ENCODE measurements around the gene RAPGEF1. TPM values are rescaled to one million over a fixed set of nuclear protein-coding genes. Genes with fewer than 3 reads are reported as not detected.
A peak's percentile ranks its signal among the peaks of the same experiment; 100 is the strongest.

The RAPGEF1 gene
- total RNA-seq, 1 experiment from 2014 or later = 55.6 TPM

DNA sequence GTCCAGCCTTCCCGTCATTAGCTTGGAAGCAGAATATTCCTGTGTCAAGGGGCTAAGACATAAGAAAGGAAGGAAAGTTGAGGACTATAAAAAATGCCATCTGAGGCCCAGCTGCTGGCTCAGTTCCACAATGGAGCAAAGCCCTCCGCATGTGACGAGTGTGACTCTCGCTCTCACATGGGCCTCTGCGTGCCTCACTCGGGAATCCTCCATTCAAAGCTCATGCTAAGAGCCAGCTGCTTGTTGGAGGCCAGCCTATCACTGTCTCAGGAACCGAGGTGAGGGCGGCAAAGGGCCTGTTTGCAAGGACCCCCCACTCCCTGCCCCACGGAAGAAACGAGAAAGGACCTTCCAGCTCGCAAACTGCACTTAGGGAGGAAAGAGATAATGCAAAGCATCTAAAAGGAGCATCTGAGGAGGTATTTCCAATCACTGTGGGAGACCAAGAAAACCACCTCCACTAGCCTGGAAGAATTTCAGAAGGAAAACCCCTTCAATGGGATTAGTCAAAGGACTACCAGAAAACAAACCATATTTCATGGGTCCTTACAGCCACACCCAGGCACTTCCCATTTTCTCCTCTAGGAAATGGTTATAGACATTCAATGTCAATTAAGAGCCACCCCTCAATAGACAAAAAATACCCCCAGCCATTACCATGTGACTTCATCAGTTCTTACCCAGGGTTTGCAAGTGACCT, 99.3 kb downstream of the RAPGEF1 start:
- no peaks in the 10 kb centered on the region for H4K20me1 ChIP-seq (ENCODE audit: control insufficient read depth, insufficient read depth, insufficient read length)
- H3K56ac ChIP-seq (ENCODE audit: insufficient read length, low read depth, low read length) = no peak overlapping the region
- H3K4me3 Mint-ChIP-seq = no peak overlapping the region
- no peak overlapping the region for H3K4ac ChIP-seq (ENCODE audit: low read depth, low read length)
- H3K23ac ChIP-seq (ENCODE audit: insufficient read length, low read depth, low read length) = no peak overlapping the region
- TF ChIP-seq, protein P1, sequence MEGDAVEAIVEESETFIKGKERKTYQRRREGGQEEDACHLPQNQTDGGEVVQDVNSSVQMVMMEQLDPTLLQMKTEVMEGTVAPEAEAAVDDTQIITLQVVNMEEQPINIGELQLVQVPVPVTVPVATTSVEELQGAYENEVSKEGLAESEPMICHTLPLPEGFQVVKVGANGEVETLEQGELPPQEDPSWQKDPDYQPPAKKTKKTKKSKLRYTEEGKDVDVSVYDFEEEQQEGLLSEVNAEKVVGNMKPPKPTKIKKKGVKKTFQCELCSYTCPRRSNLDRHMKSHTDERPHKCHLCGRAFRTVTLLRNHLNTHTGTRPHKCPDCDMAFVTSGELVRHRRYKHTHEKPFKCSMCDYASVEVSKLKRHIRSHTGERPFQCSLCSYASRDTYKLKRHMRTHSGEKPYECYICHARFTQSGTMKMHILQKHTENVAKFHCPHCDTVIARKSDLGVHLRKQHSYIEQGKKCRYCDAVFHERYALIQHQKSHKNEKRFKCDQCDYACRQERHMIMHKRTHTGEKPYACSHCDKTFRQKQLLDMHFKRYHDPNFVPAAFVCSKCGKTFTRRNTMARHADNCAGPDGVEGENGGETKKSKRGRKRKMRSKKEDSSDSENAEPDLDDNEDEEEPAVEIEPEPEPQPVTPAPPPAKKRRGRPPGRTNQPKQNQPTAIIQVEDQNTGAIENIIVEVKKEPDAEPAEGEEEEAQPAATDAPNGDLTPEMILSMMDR (conservative IDR thresholded peaks at IDR 0.05) = no peak
- no peak overlapping the region for H3K14ac ChIP-seq (ENCODE audit: insufficient read depth, low read length)
- no peaks in the 10 kb centered on the region for H3K79me1 ChIP-seq (ENCODE audit: insufficient read depth, low read depth, low read length, poor library complexity, severe bottlenecking)
- peaks cover 3% of the 10 kb centered on the region; the same call in 1 of the 2 replicates for H3K4me1 ChIP-seq (ENCODE audit: insufficient read depth, low read length)
- H3K9ac ChIP-seq (ENCODE audit: extremely low read depth, insufficient read length, low read length) = no peak overlapping the region
- H4K91ac ChIP-seq (ENCODE audit: insufficient read length, low read depth, low read length) = no peak overlapping the region
- H3K27ac Mint-ChIP-seq = 0 out of 7 replicates have a peak overlapping the region, but pooled peaks of 1 of the 3 experiments have one; percentile 34
- no peak for DNase-seq
- no peaks in the 10 kb centered on the region for H3K9me3 ChIP-seq (ENCODE audit: control insufficient read depth, low read depth, low read length)
- H3K36me3 Mint-ChIP-seq (ENCODE audit: insufficient read depth in 1 of 3, low read depth in 3 of 3) = peaks cover 3 to 14% (median 10%) of the 10 kb centered on the region in 3 experiments; a peak in 6 of 7 replicates
- no peak overlapping the region for H4K5ac ChIP-seq (ENCODE audit: insufficient read length, low read depth, low read length)
- no peaks in the 10 kb centered on the region for H3K27me3 ChIP-seq (ENCODE audit: insufficient read depth, low read length)
- H3K18ac ChIP-seq (ENCODE audit: insufficient read length, low read depth, low read length) = no peak overlapping the region
- peaks cover 28 to 30% of the 10 kb centered on the region in 2 experiments for H3K4me1 Mint-ChIP-seq
- no peak overlapping the region for H3K4me2 ChIP-seq (ENCODE audit: insufficient read depth, insufficient read length, low read length)
- no peak overlapping the region for H2AK5ac ChIP-seq (ENCODE audit: insufficient read length, low read length)
- H2BK12ac ChIP-seq (ENCODE audit: insufficient read length, low read depth, low read length) = no peak overlapping the region
- no peak overlapping the region for H2BK5ac ChIP-seq (ENCODE audit: insufficient read length, low read length)
- no peaks in the 10 kb centered on the region for H3K9me3 Mint-ChIP-seq
- H2BK15ac ChIP-seq (ENCODE audit: low read depth, low read length) = no peak overlapping the region
- no peak overlapping the region for H2AFZ ChIP-seq (ENCODE audit: low read length)
- H4K8ac ChIP-seq (replicated peaks; ENCODE audit: insufficient read length, low read depth, low read length) = no peak overlapping the region
- H3K27me3 Mint-ChIP-seq (ENCODE audit: low read depth) = no peaks in the 10 kb centered on the region
- no peak overlapping the region for H2BK20ac ChIP-seq (ENCODE audit: low read depth, low read length, poor library complexity, severe bottlenecking)
- WGBS (ENCODE audit: extremely low coverage, insufficient read length, low lambda C conversion rate) = no CpG with 5 or more reads among the region's 11 CpGs
- no peaks in the 10 kb centered on the region for H3K23me2 ChIP-seq (ENCODE audit: insufficient read length, low read depth, low read length, poor library complexity, severe bottlenecking)
- H3K79me2 ChIP-seq (ENCODE audit: insufficient read depth, low read length) = no peaks in the 10 kb centered on the region
- H2BK120ac ChIP-seq (ENCODE audit: low read depth, low read length, poor library complexity, severe bottlenecking) = no peak overlapping the region
- H3T11ph ChIP-seq (ENCODE audit: low read length) = no peak overlapping the region
- no peak overlapping the region for H3K27ac ChIP-seq (ENCODE audit: insufficient read length, low read depth, low read length)

All from H9 (cell line).